Body of pancreas (tissue), 4 donors: ENCODE data around the gene ACVR1. TPM values are rescaled to one million over a fixed set of nuclear protein-coding genes. Genes with fewer than 3 reads are reported as not detected.

Experiments used
- ATAC-seq: fragments of 150-250 bp; one replicate; pipeline ENCODE4 v1.9.1; 2016
- DNase-seq, 4 donors: peaks; one replicate each; pipeline ENCODE4 v3.0.0-alpha.2; 2019
- H3K27ac ChIP-seq, 4 donors: fragments of 200-600 bp; sonication (generic); 1 replicate in 3 of 4; 2 replicates in 1 of 4; pipeline versions ENCODE4 v1.5.1 to v1.6.1; 2016 to 2019; ENCODE audit warnings: mild to moderate bottlenecking in 1 of 4, mixed read lengths in 1 of 4, moderate library complexity in 1 of 4
- H3K27me3 ChIP-seq, 2 donors: fragments of 200-600 bp; sonication (generic); one replicate each; pipeline ENCODE4 v1.6.0; 2016; ENCODE audit warnings: mild to moderate bottlenecking in 1 of 2
- H3K36me3 ChIP-seq, 2 donors: fragments of 200-600 bp; sonication (generic); replicated peaks in 1 of 2; 2 replicates each; pipeline ENCODE4 v1.5.1; 2016; ENCODE audit warnings: low read depth in 2 of 2; ENCODE audit not compliant: insufficient read depth in 1 of 2
- H3K4me1 ChIP-seq: fragments of 200-600 bp; sonication (generic); one replicate; pipeline ENCODE4 v1.6.0; 2016
- H3K4me3 ChIP-seq, 2 donors: fragments of 200-600 bp; sonication (generic); 1 replicate in 1 of 2; 2 replicates in 1 of 2; pipeline ENCODE4 v1.5.1; 2016 to 2019
- H3K9me3 ChIP-seq, 3 donors: fragments of 200-600 bp; sonication (generic); 1 replicate in 2 of 3; 2 replicates in 1 of 3; pipeline ENCODE4 v1.5.1; 2016
- CTCF ChIP-seq, 7 experiments: fragments of 450-650 bp in 4 of 7; fragments of 200-600 bp in 3 of 7; sonication (generic) in 3 of 7; IDR thresholded peaks; one replicate each; pipeline ENCODE4 v1.5.1; 2016 to 2019; ENCODE audit warnings: antibody characterized with exemption in 7 of 7
- POLR2A ChIP-seq, 3 donors: fragments of 450-650 bp; IDR thresholded peaks; one replicate each; pipeline ENCODE4 v1.6.1; 2016; ENCODE audit warnings: antibody characterized with exemption in 3 of 3, mild to moderate bottlenecking in 2 of 3
- WGBS, 2 donors: methylation state at CpG; one replicate each; pipeline ENCODE4 v1.1.5; 2017; 5-methylcytosine and 5-hydroxymethylcytosine counted together
- intact Hi-C: fragments of 100-400 bp; cut with DNase I; formaldehyde crosslinking; loops from one replicate; pipeline ENCODE4 v1.15.1; 2023
- total RNA-seq, 2 donors: library from RNA; depleted of rRNA; stranded (reverse); fragments of >200 nt; gene quantifications; one replicate each; pipeline ENCODE4 v1.1.0, GENCODE V29; 2016

Gene ACVR1
- total RNA-seq, result 10 to 100 TPM; 14.0 to 18.5 TPM

DNA sequence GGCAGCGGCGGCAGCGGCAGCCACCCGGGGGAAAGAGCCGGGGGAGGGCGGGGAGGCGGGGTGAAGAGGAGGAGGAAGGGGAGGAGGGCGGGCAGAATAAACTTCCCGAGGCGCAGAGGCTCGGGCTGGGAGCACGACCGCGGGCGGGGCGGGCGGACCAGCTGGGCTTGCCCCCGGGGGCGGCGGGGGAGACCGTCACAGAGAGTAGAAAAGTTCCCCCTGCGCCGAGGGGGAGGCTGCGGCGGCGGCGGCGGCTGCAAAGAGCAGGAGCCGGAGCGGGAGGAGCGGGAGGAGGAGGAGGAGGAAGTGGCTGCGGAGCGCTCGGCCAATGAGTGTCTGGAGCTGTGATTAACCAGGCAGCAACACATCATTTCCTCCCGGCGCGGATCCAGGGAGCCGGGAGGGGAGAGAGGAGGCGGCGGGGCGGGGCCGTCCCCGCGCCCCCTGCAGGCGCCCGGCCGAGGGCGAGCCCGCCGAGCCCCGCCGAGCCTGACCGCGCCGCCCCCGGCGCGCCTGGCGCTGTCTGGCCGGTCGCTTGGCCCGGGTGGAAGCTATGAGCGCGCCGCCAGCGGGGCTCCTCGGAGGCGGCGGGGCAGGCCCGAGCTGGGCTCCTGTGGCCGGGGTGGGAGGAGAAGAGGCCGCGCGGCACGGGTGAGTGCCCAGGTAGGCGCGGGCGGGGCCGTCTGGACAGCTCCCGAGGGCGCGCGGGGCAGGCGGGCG, at the start of gene ACVR1:
ACVR1 (minus strand) TSS at position 265 of the 720 bp plus-strand sequence. CDS start 76,837 bp downstream, outside the sequence.
- peaks cover 51% of the 10 kb centered on the region for H3K4me1 ChIP-seq
- H3K27ac ChIP-seq, result peak within 1 kb of the TSS; percentile 97 to 99 (median 98)
- DNase-seq (peak; percentile 95 to 98 (median 97)), ATAC-seq (peak; percentile 94)
- TF ChIP-seq CTCF (IDR thresholded peaks at IDR 0.05) (peak in 6 of 7 experiments; percentile 20 to 88 (median 45)), POLR2A (IDR thresholded peaks at IDR 0.05) (peak; percentile 68 to 83 (median 79))
- H3K9me3 ChIP-seq, result no peaks in the 10 kb centered on the region
- H3K4me3 ChIP-seq, result peak within 1 kb of the TSS; percentile 40 to 61
- 0 to 1% methylated on average over 24 to 78 of the region's 85 CpGs for WGBS, 2 donors
- H3K36me3 ChIP-seq, result no peaks in the 10 kb centered on the region
- H3K27me3 ChIP-seq, result no peaks in the 10 kb centered on the region
- intact Hi-C loops, result loop anchor here (10.0 kb wide), 1 partner anchor 81 kb away; no protein-coding TSS in a partner anchor

- Histone ChIP-seq H3K9me3 (no peaks in the 10 kb centered on the region), H3K4me3 (no peak overlapping the region), H3K27me3 (no peaks in the 10 kb centered on the region), H3K36me3 (no peaks in the 10 kb centered on the region), H3K4me1 (no peaks in the 10 kb centered on the region), H3K27ac (no peak overlapping the region)
- 81% methylated on average over 3 of the region's 3 CpGs for WGBS, 2 donors
- no peak for TF ChIP-seq CTCF (IDR thresholded peaks at IDR 0.05)
- no peak for TF ChIP-seq POLR2A (IDR thresholded peaks at IDR 0.05)
- ATAC-seq (no peak), DNase-seq (no peak)
- intact Hi-C loops, result no loop called here
Observed at GRCh38 chr2:157925071-157925470, 48.9 kb upstream of the ACVR1 start.

DNA sequence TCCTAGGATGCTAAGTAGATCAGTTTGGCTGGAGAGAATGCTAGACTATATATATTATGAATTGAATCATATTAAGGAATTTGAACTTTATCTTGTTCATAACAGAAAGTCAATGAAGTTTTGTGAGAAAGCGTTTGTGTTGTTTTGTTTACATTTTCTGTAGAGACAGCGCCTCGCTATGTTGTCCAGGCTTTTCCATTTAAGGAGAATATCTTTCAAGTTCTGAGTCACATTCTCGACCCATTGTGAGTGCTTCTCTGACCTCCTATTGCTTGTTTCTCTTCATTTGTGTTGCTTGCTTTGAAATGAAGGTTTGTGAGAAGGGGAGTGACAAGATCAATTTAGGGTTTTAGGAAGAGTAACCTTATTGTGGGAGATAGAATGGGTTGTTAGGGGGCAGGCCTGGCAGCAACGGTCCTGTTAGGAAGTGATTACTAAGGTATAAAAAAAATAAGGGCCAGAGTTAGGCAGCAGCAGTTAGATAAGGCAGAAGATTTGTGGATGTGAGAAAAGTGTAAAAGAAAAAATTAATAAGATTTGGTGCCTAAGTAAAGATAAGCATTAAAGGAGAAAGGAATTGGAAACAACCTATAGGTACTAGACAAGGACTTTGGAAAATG, 47.6 kb upstream of the ACVR1 start:
- no peak overlapping the region for H3K27ac ChIP-seq
- H3K4me3 ChIP-seq, result no peak overlapping the region
- WGBS, 2 donors, result 64 to 69% methylated on average over 5 of the region's 5 CpGs
- H3K9me3 ChIP-seq, result no peaks in the 10 kb centered on the region
- TF ChIP-seq CTCF (IDR thresholded peaks at IDR 0.05), result no peak
- no peak for TF ChIP-seq POLR2A (IDR thresholded peaks at IDR 0.05)
- no peak for ATAC-seq
- DNase-seq, result no peak
- H3K4me1 ChIP-seq, result no peaks in the 10 kb centered on the region
- H3K36me3 ChIP-seq, result no peaks in the 10 kb centered on the region
- intact Hi-C loops, result no loop called here
- H3K27me3 ChIP-seq, result no peaks in the 10 kb centered on the region

GRCh38 chr2:157922815-157923214, 46.7 kb upstream of the ACVR1 start:
- TF ChIP-seq CTCF (IDR thresholded peaks at IDR 0.05), result no peak
- no peak for TF ChIP-seq POLR2A (IDR thresholded peaks at IDR 0.05)
- no peaks in the 10 kb centered on the region for H3K9me3 ChIP-seq
- no peak for ATAC-seq
- H3K4me1 ChIP-seq, result no peaks in the 10 kb centered on the region
- H3K36me3 ChIP-seq, result no peaks in the 10 kb centered on the region
- WGBS, 2 donors, result 84 to 95% methylated on average over 1 of the region's 1 CpG
- no peaks in the 10 kb centered on the region for H3K27me3 ChIP-seq
- DNase-seq, result no peak
- intact Hi-C loops, result no loop called here
- no peak overlapping the region for H3K4me3 ChIP-seq
- H3K27ac ChIP-seq, result no peak overlapping the region
